Esophagus squamous epithelium (tissue), 5 donors: Measurements from ENCODE around the gene EPS8. TPM values are rescaled to one million over a fixed set of nuclear protein-coding genes. Genes with fewer than 3 reads are reported as not detected.

ENCODE experiments used
- DNase-seq: peaks from one replicate; lab custom pipeline; 2025; lab: John Stamatoyannopoulos, UW
- H3K27ac ChIP-seq, 4 donors: fragments of 200-600 bp; sonication (generic); one replicate each; pipeline ENCODE4 v1.5.1; 2016 to 2019; ENCODE audit warnings: mild to moderate bottlenecking in 1 of 4
- H3K27me3 ChIP-seq, 4 donors: fragments of 200-600 bp; sonication (generic); 1 replicate in 3 of 4; 2 replicates in 1 of 4; pipeline versions ENCODE4 v1.5.1 to v1.6.0; 2017 to 2021; ENCODE audit warnings: antibody characterized with exemption in 1 of 4
- H3K36me3 ChIP-seq, 3 donors: fragments of 200-600 bp; sonication (generic); one replicate each; pipeline ENCODE4 v1.5.1; 2016 to 2019
- H3K4me1 ChIP-seq, 3 donors: fragments of 200-600 bp; sonication (generic); one replicate each; pipeline ENCODE4 v1.5.1; 2017 to 2019
- H3K4me3 ChIP-seq, 4 donors: fragments of 200-600 bp; sonication (generic); 1 replicate in 3 of 4; 2 replicates in 1 of 4; pipeline ENCODE4 v1.5.1; 2016 to 2019; ENCODE audit warnings: mild to moderate bottlenecking in 2 of 4, moderate library complexity in 1 of 4
- H3K9me3 ChIP-seq, 3 donors: fragments of 200-600 bp; sonication (generic); one replicate each; pipeline ENCODE4 v1.5.1; 2016 to 2019
- POLR2A ChIP-seq, 4 donors: fragments of 450-650 bp; IDR thresholded peaks; one replicate each; pipeline ENCODE4 v1.6.1; 2017; ENCODE audit warnings: antibody characterized with exemption in 4 of 4, mild to moderate bottlenecking in 4 of 4, moderate library complexity in 3 of 4
- WGBS, 2 donors: methylation state at CpG; one replicate each; pipeline ENCODE4 v1.1.5; 2018; 5-methylcytosine and 5-hydroxymethylcytosine counted together
- intact Hi-C: fragments of 100-400 bp; cut with DNase I; formaldehyde crosslinking; loops from one replicate; pipeline ENCODE4 v1.15.0; 2022
- total RNA-seq, 4 donors: library from RNA; depleted of rRNA; stranded (reverse); fragments of >200 nt; gene quantifications; one replicate each; pipeline ENCODE4 v1.1.0, GENCODE V29; 2016
- TF ChIP-seq, protein P1 (sequence below), 6 experiments: fragments of 450-650 bp in 4 of 6; fragments of 200-600 bp in 2 of 6; sonication (generic) in 2 of 6; IDR thresholded peaks; one replicate each; pipeline ENCODE4 v1.5.1; 2016 to 2019; ENCODE audit warnings: antibody characterized with exemption in 6 of 6, mild to moderate bottlenecking in 4 of 6, moderate library complexity in 4 of 6
- donor health status: DM: yes; HTN: yes; CAD: no.

The EPS8 gene
- total RNA-seq, 4 donors from 2014 or later: 14.2 to 56.6 (median 17.7) TPM

GRCh38 chr12:15662303-15662980, 126.7 kb downstream of the EPS8 start:
- Histone ChIP-seq H3K4me3 (no peak overlapping the region), H3K4me1 (peaks cover 0 to 12% (median 2%) of the 10 kb centered on the region in 3 donors), H3K9me3 (no peaks in the 10 kb centered on the region), H3K27ac (peak overlapping the region; percentile 2 to 65 (median 60)), H3K36me3 (peaks cover 0 to 49% (median 0%) of the 10 kb centered on the region in 3 donors), H3K27me3 (no peaks in the 10 kb centered on the region)
- no peak for DNase-seq
- WGBS, 2 donors: 40 to 42% methylated on average over 3 of the region's 3 CpGs
- intact Hi-C loops: no loop called here
- TF ChIP-seq, protein P1, sequence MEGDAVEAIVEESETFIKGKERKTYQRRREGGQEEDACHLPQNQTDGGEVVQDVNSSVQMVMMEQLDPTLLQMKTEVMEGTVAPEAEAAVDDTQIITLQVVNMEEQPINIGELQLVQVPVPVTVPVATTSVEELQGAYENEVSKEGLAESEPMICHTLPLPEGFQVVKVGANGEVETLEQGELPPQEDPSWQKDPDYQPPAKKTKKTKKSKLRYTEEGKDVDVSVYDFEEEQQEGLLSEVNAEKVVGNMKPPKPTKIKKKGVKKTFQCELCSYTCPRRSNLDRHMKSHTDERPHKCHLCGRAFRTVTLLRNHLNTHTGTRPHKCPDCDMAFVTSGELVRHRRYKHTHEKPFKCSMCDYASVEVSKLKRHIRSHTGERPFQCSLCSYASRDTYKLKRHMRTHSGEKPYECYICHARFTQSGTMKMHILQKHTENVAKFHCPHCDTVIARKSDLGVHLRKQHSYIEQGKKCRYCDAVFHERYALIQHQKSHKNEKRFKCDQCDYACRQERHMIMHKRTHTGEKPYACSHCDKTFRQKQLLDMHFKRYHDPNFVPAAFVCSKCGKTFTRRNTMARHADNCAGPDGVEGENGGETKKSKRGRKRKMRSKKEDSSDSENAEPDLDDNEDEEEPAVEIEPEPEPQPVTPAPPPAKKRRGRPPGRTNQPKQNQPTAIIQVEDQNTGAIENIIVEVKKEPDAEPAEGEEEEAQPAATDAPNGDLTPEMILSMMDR (IDR thresholded peaks at IDR 0.05): no peak
- no peak for TF ChIP-seq POLR2A (IDR thresholded peaks at IDR 0.05)

DNA sequence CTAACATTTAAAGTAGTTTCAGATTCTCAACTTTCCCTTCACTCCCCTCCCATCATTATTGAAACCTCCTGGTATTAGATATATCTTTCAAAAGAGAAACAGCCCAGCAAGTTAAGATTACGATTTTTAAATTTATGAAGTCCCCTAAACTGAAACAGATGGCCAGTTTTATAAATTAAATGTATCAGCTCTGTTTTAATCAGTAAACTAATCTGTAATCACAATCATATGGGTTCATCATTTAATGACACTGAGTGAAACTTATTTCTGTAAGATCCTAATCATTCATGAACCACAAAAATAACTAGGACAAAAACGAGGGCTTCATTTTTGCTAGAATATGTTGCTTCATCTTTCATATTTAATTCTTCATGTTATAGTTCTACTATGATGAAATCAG, 137.8 kb downstream of the EPS8 start:
- peaks cover 0 to 38% (median 0%) of the 10 kb centered on the region in 3 donors for H3K36me3 ChIP-seq
- H3K27me3 ChIP-seq: no peaks in the 10 kb centered on the region
- H3K27ac ChIP-seq: no peak overlapping the region
- no peak for DNase-seq
- no peak for TF ChIP-seq POLR2A (IDR thresholded peaks at IDR 0.05)
- TF ChIP-seq, protein P1 (IDR thresholded peaks at IDR 0.05): no peak
- 74 to 77% methylated on average over 2 of the region's 2 CpGs for WGBS, 2 donors
- H3K4me3 ChIP-seq: no peak overlapping the region
- no peaks in the 10 kb centered on the region for H3K4me1 ChIP-seq
- H3K9me3 ChIP-seq: no peaks in the 10 kb centered on the region
- intact Hi-C loops: no loop called here

DNA sequence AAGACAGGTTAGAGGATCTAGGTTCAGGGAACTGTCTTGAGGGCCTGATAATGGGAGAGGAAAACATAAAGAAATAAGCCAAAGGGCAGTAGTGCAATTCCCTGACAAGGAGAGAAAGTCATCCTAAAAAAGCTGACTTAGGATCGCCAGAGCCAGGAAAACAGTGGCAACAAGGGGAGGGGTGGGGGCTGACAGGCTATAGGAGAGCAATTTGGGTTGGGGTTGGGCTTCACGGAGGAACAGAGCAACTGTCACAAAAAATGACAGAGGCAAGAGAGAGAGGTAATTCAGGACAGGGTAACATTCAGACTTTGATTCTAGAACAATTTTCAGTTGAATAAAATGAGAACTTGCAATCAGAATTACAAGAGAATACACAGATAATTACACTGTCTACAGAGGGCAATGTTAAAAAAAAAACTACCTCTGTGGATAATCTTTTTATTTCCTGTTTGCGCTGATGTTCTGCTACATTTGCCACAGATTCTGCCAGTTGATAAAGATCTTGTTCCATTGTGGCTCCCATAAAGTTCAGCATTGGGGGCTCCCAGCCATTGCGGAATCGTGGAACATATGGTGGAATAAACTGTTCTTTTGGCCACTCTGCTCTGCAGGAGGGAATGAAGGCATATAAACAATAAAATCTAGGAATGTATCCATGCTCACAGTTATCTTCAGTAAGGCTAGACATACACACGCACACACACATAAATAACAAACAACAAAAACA, 138.6 kb downstream of the EPS8 start:
- Histone ChIP-seq H3K27ac (no peak overlapping the region), H3K27me3 (no peaks in the 10 kb centered on the region), H3K36me3 (peaks cover 0 to 40% (median 0%) of the 10 kb centered on the region in 3 donors), H3K9me3 (no peaks in the 10 kb centered on the region), H3K4me1 (no peaks in the 10 kb centered on the region), H3K4me3 (no peak overlapping the region)
- TF ChIP-seq, protein P1 (IDR thresholded peaks at IDR 0.05): no peak
- TF ChIP-seq POLR2A (IDR thresholded peaks at IDR 0.05): no peak
- no peak for DNase-seq
- 82 to 90% methylated on average over 6 of the region's 6 CpGs for WGBS, 2 donors
- intact Hi-C loops: no loop called here

DNA sequence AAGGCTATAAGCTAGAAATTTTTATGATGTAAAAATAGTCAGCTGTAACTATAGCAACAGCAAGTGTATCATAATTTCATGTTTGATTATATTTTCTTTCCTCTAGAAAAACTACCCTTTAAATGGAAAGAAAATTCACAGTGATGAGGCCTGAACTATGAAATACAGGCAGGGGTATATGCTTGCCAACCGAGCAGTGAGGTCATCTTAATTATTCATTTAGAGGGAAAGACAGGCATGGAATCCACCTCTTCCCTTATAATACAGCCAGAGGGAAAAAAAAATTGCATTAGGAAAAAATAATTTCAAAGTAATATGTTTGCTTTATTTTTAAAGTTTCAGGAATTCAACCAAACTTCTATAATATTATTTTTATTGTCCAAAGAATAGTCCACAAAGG, 139.8 kb downstream of the EPS8 start:
- TF ChIP-seq, protein P1 (IDR thresholded peaks at IDR 0.05): no peak
- no peak for TF ChIP-seq POLR2A (IDR thresholded peaks at IDR 0.05)
- Histone ChIP-seq H3K27me3 (no peaks in the 10 kb centered on the region), H3K27ac (no peak overlapping the region), H3K4me1 (no peaks in the 10 kb centered on the region), H3K4me3 (no peak overlapping the region), H3K9me3 (no peaks in the 10 kb centered on the region), H3K36me3 (peaks cover 0 to 32% (median 0%) of the 10 kb centered on the region in 3 donors)
- intact Hi-C loops: no loop called here
- 50 to 65% methylated on average over 1 of the region's 1 CpG for WGBS, 2 donors
- no peak for DNase-seq

DNA sequence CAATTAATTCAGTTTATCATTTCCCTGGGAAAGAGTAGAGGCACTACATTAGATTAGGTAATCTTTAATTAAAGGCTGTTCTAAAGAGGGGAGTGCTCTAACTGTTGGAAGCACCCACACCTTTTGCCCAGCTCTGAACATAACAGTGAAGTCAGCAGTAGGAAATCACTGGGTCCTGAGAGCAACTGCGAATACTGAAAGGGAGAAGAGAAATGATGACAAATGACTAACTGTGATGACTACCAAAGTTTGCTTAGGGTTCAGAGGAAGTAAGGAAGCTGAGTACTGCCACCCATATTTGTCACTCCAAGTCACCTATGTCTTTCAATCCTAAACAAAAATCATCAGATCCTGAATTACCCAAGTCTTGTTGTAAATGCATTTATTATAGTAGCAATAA, 140.6 kb downstream of the EPS8 start:
- Histone ChIP-seq H3K27me3 (no peaks in the 10 kb centered on the region), H3K36me3 (peaks cover 0 to 31% (median 0%) of the 10 kb centered on the region in 3 donors), H3K4me3 (no peak overlapping the region), H3K4me1 (no peaks in the 10 kb centered on the region), H3K9me3 (no peaks in the 10 kb centered on the region), H3K27ac (no peak overlapping the region)
- 60 to 80% methylated on average over 1 of the region's 1 CpG for WGBS, 2 donors
- DNase-seq: no peak
- intact Hi-C loops: no loop called here
- TF ChIP-seq POLR2A (IDR thresholded peaks at IDR 0.05): no peak
- TF ChIP-seq, protein P1 (IDR thresholded peaks at IDR 0.05): no peak
